AG04450 (cell line): Measurements from ENCODE around the gene NR1I3. TPM values are rescaled to one million over a fixed set of nuclear protein-coding genes. Genes with fewer than 3 reads are reported as not detected.

Experiments used
- CTCF ChIA-PET: fragments of 300-600, 350-600 bp; formaldehyde crosslinking; extraction: SDS; loops from one replicate; lab custom pipeline; 2022; ENCODE audit warnings: antibody characterized with exemption, inconsistent platforms; lab: Charles Lee
- POLR2A ChIA-PET: fragments of 350-600 bp; formaldehyde crosslinking; extraction: SDS; loops from one replicate; lab custom pipeline; 2021; ENCODE audit warnings: antibody characterized with exemption, inconsistent platforms; lab: Yijun Ruan, JAX
- DNase-seq: peaks from one replicate; pipeline ENCODE4 v3.0.0-alpha.2; 2011; ENCODE audit warnings: low read depth, low spot score
- H3K27ac ChIP-seq: one replicate; pipeline ENCODE4 v1.5.1; 2012; ENCODE audit warnings: low read depth, low read length, control low read depth
- H3K27me3 ChIP-seq: one replicate; pipeline ENCODE4 v1.6.0; 2012; ENCODE audit warnings: low read length; ENCODE audit not compliant: control insufficient read depth, insufficient read depth
- H3K4me3 ChIP-seq: 2 replicates; pipeline ENCODE4 v1.5.1; 2011; ENCODE audit warnings: mild to moderate bottlenecking, low read depth, low read length, control low read depth
- H3K9me3 ChIP-seq: 2 replicates; pipeline ENCODE4 v1.5.1; 2012; ENCODE audit warnings: low read length; ENCODE audit not compliant: control insufficient read depth, insufficient read depth
- CTCF ChIP-seq: IDR thresholded peaks from 2 replicates; pipeline ENCODE4 v1.5.1; 2011; ENCODE audit warnings: low read depth, low read length, control low read depth, inconsistent platforms
- polyA plus RNA-seq: library from polyadenylated mRNA; depleted of rRNA; stranded (reverse); fragments of >200 nt; gene quantifications from 2 replicates; pipeline ENCODE4 v1.2.3, GENCODE V29; 2011

NR1I3 gene
- polyA plus RNA-seq, 1 experiment: not detected

DNA sequence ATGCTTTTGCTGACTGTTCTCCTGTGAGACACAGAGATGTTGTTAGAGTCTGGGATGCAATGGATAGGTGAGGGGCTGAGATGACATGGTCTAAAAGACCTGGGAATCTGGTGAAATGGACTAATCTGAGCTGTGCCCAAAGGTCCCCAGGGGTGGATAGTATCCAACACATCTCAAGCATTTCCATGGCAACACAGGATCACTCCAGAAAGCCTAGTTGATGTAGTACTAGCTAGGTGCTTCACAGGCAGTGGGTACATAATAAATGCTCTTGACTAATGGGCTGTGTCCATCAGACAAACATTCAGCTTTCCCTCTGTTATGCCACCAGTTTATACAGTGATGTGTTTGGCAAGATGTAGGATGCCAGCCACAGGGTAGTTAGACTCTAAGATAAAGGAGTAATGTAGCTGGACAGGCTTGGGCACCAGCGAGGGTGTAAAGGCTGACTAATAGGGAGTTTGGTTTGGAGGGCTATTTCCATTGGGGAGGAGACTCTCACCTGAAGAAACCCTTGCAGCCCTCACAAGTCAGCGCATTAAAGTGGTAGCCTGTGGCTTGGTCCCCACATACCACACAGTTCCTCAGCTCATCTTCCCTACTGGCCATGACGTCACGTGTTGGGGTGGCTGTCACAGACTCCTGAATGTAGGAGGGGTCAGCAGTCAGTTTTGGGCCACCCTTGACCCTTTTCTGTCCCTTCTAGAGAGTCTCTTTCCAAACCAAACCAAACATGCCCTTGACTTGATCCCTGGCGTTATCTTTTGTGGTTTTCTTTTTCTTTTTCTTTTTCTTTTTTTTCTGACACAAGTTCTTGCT, 1.8 kb downstream of the NR1I3 start:
- H3K27me3 ChIP-seq: peaks cover 12% of the 10 kb centered on the region
- no peak for DNase-seq
- ChIA-PET POLR2A (no interaction called here), CTCF (interaction anchor here (0.9 to 1.7 kb wide), 3 partner anchors 9 to 146 kb away, joined by 3 to 7 read pairs (median 3); partner anchors contain the start of gene TOMM40L)
- no peak overlapping the region for H3K4me3 ChIP-seq
- no peak overlapping the region for H3K27ac ChIP-seq
- TF ChIP-seq CTCF: no peak
- no peaks in the 10 kb centered on the region for H3K9me3 ChIP-seq

GRCh38 chr1:161233102-161233501, 4.9 kb downstream of the NR1I3 start:
- CTCF ChIA-PET: no interaction called here
- no peak for TF ChIP-seq CTCF
- Histone ChIP-seq H3K27me3 (peaks cover 6% of the 10 kb centered on the region), H3K9me3 (no peaks in the 10 kb centered on the region), H3K27ac (no peak overlapping the region), H3K4me3 (no peak overlapping the region)
- no peak for DNase-seq
- POLR2A ChIA-PET: no interaction called here

DNA sequence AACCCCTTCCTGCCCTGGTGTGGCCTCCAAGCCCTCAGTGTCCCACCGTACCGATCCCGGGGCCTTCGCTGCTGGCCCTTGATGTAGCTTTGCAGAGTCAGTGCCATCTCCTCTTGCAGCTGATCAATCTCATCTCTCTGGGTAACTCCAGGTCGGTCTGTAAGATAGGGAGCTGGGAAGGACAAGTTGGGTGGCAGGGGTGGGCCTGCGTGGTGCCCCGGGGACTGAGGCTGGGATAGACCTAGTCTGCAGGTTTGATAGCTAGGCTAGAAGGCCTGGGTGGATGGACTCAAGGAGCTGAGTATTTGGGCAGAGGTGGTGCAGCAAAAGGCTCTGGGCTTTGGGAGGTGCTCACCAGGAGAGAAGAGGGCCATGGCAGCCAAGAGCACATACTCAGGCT, 7.2 kb downstream of the NR1I3 start:
- CTCF ChIA-PET: interaction anchor here (0.8 to 8.9 kb wide), 8 partner anchors 10 to 153 kb away, joined by 3 to 197 read pairs (median 8); no protein-coding TSS in a partner anchor
- no peak overlapping the region for H3K4me3 ChIP-seq
- TF ChIP-seq CTCF: no peak
- no peaks in the 10 kb centered on the region for H3K9me3 ChIP-seq
- peaks cover 4% of the 10 kb centered on the region for H3K27me3 ChIP-seq
- POLR2A ChIA-PET: no interaction called here
- no peak for DNase-seq
- no peak overlapping the region for H3K27ac ChIP-seq

GRCh38 chr1:161229896-161230295, 8.1 kb downstream of the NR1I3 start:
- TF ChIP-seq CTCF: no peak
- POLR2A ChIA-PET: no interaction called here
- DNase-seq: no peak
- no peak overlapping the region for H3K4me3 ChIP-seq
- H3K9me3 ChIP-seq: no peaks in the 10 kb centered on the region
- CTCF ChIA-PET: interaction anchor here (0.7 to 8.9 kb wide), 9 partner anchors 11 to 154 kb away, joined by 3 to 197 read pairs (median 5); no protein-coding TSS in a partner anchor
- peaks cover 4% of the 10 kb centered on the region for H3K27me3 ChIP-seq
- no peak overlapping the region for H3K27ac ChIP-seq

- no peak for DNase-seq
- H3K9me3 ChIP-seq: no peaks in the 10 kb centered on the region
- no peak overlapping the region for H3K4me3 ChIP-seq
- ChIA-PET CTCF (interaction anchor here (0.5 to 8.9 kb wide), 22 partner anchors 8 to 161 kb away, joined by 3 to 197 read pairs (median 6); partner anchors contain the start of genes CFAP126, NDUFS2, NR1I3 and PPOX), POLR2A (no interaction called here)
- peaks cover 2% of the 10 kb centered on the region for H3K27me3 ChIP-seq
- no peak for TF ChIP-seq CTCF
- H3K27ac ChIP-seq: no peak overlapping the region
Measured at GRCh38 chr1:161228032-161228431, 10.0 kb downstream of the NR1I3 start.
